ENCODE measurements around the gene MIP.
"Not testable (repeated sequence)": the region's sequence is repeated elsewhere in the genome, so short reads cannot be mapped to it uniquely, and the experiment has no call there.

The MIP gene

GRCh38 chr12:56408799-56409417, 45.5 kb downstream of the MIP start:
- H3K79me1 ChIP-seq (ENCODE audit: low read length) = no peaks in the 10 kb centered on the region
- WGBS (ENCODE audit: extremely low coverage, insufficient coverage, insufficient read length) = no CpG with 5 or more reads among the region's 5 CpGs
- no peak overlapping the region for H4K12ac ChIP-seq (ENCODE audit: low read depth, low read length)
- no peak overlapping the region for H2BK5ac ChIP-seq (ENCODE audit: low read depth, low read length, poor library complexity)
- no peak overlapping the region for H4K8ac ChIP-seq (ENCODE audit: low read depth, low read length)
- H3K27ac ChIP-seq (ENCODE audit: low read depth, low read length) = no peak overlapping the region
- no peaks in the 10 kb centered on the region for H3K79me2 ChIP-seq (ENCODE audit: control insufficient read depth, insufficient read depth, low read length, poor library complexity)
- no peak overlapping the region for H2BK120ac ChIP-seq (ENCODE audit: insufficient read depth, low read length, poor library complexity)
- no peak overlapping the region for H2AFZ ChIP-seq (ENCODE audit: insufficient read depth, low read length, poor library complexity)
- no peak overlapping the region for H4K91ac ChIP-seq (ENCODE audit: low read depth, low read length)
- no peak overlapping the region for H3K18ac ChIP-seq (ENCODE audit: low read length)
- no peak overlapping the region for H3K4me2 ChIP-seq (ENCODE audit: low read length)
- peaks cover 0 to 2% of the 10 kb centered on the region in 2 experiments for H3K4me1 ChIP-seq (ENCODE audit: control insufficient read depth in 1 of 2, insufficient read depth in 2 of 2, low read length in 2 of 2)
- H2BK12ac ChIP-seq (ENCODE audit: low read length) = no peak overlapping the region
- no peak for DNase-seq
- H3K36me3 ChIP-seq (ENCODE audit: control insufficient read depth in 1 of 2, insufficient read depth in 2 of 2, low read length in 2 of 2) = peaks cover 2 to 8% of the 10 kb centered on the region in 2 experiments
- no peak overlapping the region for H3K4me3 ChIP-seq (ENCODE audit: low read depth, low read length)
- no peak overlapping the region for H3K4ac ChIP-seq (ENCODE audit: low read depth, low read length)
- H3K14ac ChIP-seq (ENCODE audit: low read length) = no peak overlapping the region
- no peak overlapping the region for H2AK5ac ChIP-seq (ENCODE audit: low read length)
- no peaks in the 10 kb centered on the region for H3K27me3 ChIP-seq (ENCODE audit: insufficient read depth, low read length)
- H3K9ac ChIP-seq (ENCODE audit: low read length) = no peak overlapping the region
- no peak overlapping the region for H3K23ac ChIP-seq (ENCODE audit: low read length)
- H3K9me3 ChIP-seq (ENCODE audit: insufficient read depth, low read depth, low read length) = peaks cover 2% of the 10 kb centered on the region

DNA sequence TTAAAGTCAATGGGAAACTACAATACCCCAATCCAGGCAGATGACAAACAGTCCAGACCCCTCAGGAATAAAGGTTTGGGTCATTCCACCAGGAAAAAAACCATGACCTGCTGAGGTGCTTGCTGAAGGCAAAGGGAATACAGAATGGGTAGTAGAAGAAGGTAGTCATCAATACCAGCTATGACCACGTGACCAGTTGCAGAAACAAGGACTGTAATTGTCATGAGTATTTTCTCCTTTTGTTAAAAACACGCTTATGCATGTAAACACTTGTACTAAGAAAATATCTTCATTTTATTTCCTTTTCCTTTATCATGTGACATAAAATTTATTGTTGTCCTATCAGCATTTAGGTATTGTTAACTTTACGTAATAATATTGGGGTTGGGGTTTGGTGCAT, 50.2 kb downstream of the MIP start:
- not testable (repeated sequence) for DNase-seq; H4K91ac ChIP-seq (ENCODE audit: low read depth, low read length); H3K79me1 ChIP-seq (ENCODE audit: low read length); H3K9ac ChIP-seq (ENCODE audit: low read length); H3K27ac ChIP-seq (ENCODE audit: low read depth, low read length); H3K27me3 ChIP-seq (ENCODE audit: insufficient read depth, low read length); H3K4me3 ChIP-seq (ENCODE audit: low read depth, low read length); H2BK120ac ChIP-seq (ENCODE audit: insufficient read depth, low read length, poor library complexity); H3K23ac ChIP-seq (ENCODE audit: low read length); H2AK5ac ChIP-seq (ENCODE audit: low read length); H2AFZ ChIP-seq (ENCODE audit: insufficient read depth, low read length, poor library complexity); H3K4ac ChIP-seq (ENCODE audit: low read depth, low read length); H3K36me3 ChIP-seq (ENCODE audit: control insufficient read depth in 1 of 2, insufficient read depth in 2 of 2, low read length in 2 of 2); H3K4me1 ChIP-seq (ENCODE audit: control insufficient read depth in 1 of 2, insufficient read depth in 2 of 2, low read length in 2 of 2); H3K14ac ChIP-seq (ENCODE audit: low read length); H2BK5ac ChIP-seq (ENCODE audit: low read depth, low read length, poor library complexity); H3K79me2 ChIP-seq (ENCODE audit: control insufficient read depth, insufficient read depth, low read length, poor library complexity); H3K9me3 ChIP-seq (ENCODE audit: insufficient read depth, low read depth, low read length); H4K8ac ChIP-seq (ENCODE audit: low read depth, low read length); H3K18ac ChIP-seq (ENCODE audit: low read length); H4K12ac ChIP-seq (ENCODE audit: low read depth, low read length); H2BK12ac ChIP-seq (ENCODE audit: low read length); H3K4me2 ChIP-seq (ENCODE audit: low read length)
- no CpG with 5 or more reads among the region's 3 CpGs for WGBS (ENCODE audit: extremely low coverage, insufficient coverage, insufficient read length)

DNA sequence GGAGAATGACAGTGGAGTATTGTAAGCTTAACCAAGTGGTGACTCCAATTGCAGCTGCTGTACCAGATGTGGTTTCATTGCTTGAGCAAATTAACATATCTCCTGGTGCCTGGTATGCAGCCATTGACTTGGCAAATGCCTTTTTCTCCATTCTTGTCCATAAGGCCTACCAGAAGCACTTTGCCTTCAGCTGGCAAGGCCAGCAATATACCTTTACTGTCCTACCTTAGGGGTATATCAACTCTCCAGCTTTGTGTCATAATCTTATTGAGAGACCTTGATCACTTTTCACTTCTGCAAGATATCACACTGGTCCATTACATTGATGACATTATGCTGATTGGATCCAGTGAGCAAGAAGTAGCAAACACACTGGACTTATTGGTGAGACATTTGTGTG, 52.8 kb downstream of the MIP start:
- H3K27ac ChIP-seq (ENCODE audit: low read depth, low read length); H3K4me2 ChIP-seq (ENCODE audit: low read length); H4K12ac ChIP-seq (ENCODE audit: low read depth, low read length); H3K4ac ChIP-seq (ENCODE audit: low read depth, low read length); H3K4me3 ChIP-seq (ENCODE audit: low read depth, low read length); H4K8ac ChIP-seq (ENCODE audit: low read depth, low read length); H2BK120ac ChIP-seq (ENCODE audit: insufficient read depth, low read length, poor library complexity); H3K27me3 ChIP-seq (ENCODE audit: insufficient read depth, low read length); H3K79me2 ChIP-seq (ENCODE audit: control insufficient read depth, insufficient read depth, low read length, poor library complexity); H2AK5ac ChIP-seq (ENCODE audit: low read length); H3K9ac ChIP-seq (ENCODE audit: low read length); H2BK5ac ChIP-seq (ENCODE audit: low read depth, low read length, poor library complexity); H2AFZ ChIP-seq (ENCODE audit: insufficient read depth, low read length, poor library complexity); H3K18ac ChIP-seq (ENCODE audit: low read length); DNase-seq; H2BK12ac ChIP-seq (ENCODE audit: low read length); H3K4me1 ChIP-seq (ENCODE audit: control insufficient read depth in 1 of 2, insufficient read depth in 2 of 2, low read length in 2 of 2); H4K91ac ChIP-seq (ENCODE audit: low read depth, low read length); H3K14ac ChIP-seq (ENCODE audit: low read length); H3K9me3 ChIP-seq (ENCODE audit: insufficient read depth, low read depth, low read length); H3K23ac ChIP-seq (ENCODE audit: low read length); H3K79me1 ChIP-seq (ENCODE audit: low read length); H3K36me3 ChIP-seq (ENCODE audit: control insufficient read depth in 1 of 2, insufficient read depth in 2 of 2, low read length in 2 of 2): not testable (repeated sequence)

GRCh38 chr12:56401125-56401524, 53.3 kb downstream of the MIP start:
- no CpG with 5 or more reads among the region's 3 CpGs for WGBS (ENCODE audit: extremely low coverage, insufficient coverage, insufficient read length)
- not testable (repeated sequence) for H4K8ac ChIP-seq (ENCODE audit: low read depth, low read length); H3K4me3 ChIP-seq (ENCODE audit: low read depth, low read length); H3K79me1 ChIP-seq (ENCODE audit: low read length); H3K9ac ChIP-seq (ENCODE audit: low read length); H3K9me3 ChIP-seq (ENCODE audit: insufficient read depth, low read depth, low read length); H3K4ac ChIP-seq (ENCODE audit: low read depth, low read length); H3K14ac ChIP-seq (ENCODE audit: low read length); H3K36me3 ChIP-seq (ENCODE audit: control insufficient read depth in 1 of 2, insufficient read depth in 2 of 2, low read length in 2 of 2); H2BK12ac ChIP-seq (ENCODE audit: low read length); H3K4me1 ChIP-seq (ENCODE audit: control insufficient read depth in 1 of 2, insufficient read depth in 2 of 2, low read length in 2 of 2); H2AFZ ChIP-seq (ENCODE audit: insufficient read depth, low read length, poor library complexity); H4K12ac ChIP-seq (ENCODE audit: low read depth, low read length); H4K91ac ChIP-seq (ENCODE audit: low read depth, low read length); H2AK5ac ChIP-seq (ENCODE audit: low read length); H3K27me3 ChIP-seq (ENCODE audit: insufficient read depth, low read length); H3K79me2 ChIP-seq (ENCODE audit: control insufficient read depth, insufficient read depth, low read length, poor library complexity); H2BK120ac ChIP-seq (ENCODE audit: insufficient read depth, low read length, poor library complexity); H2BK5ac ChIP-seq (ENCODE audit: low read depth, low read length, poor library complexity); H3K18ac ChIP-seq (ENCODE audit: low read length); DNase-seq; H3K4me2 ChIP-seq (ENCODE audit: low read length); H3K23ac ChIP-seq (ENCODE audit: low read length); H3K27ac ChIP-seq (ENCODE audit: low read depth, low read length)
